H1 (cell line): ENCODE data around the gene THUMPD3.
A peak's percentile ranks its signal among the peaks of the same experiment; 100 is the strongest.

Source experiments
- ATF3 ChIP-seq: IDR thresholded peaks from 2 replicates; pipeline ENCODE4 v1.6.1; 2011; ENCODE audit warnings: low read depth, mild to moderate bottlenecking, low read length; ENCODE audit not compliant: insufficient read depth
- CHD1 ChIP-seq: IDR thresholded peaks from 2 replicates; pipeline ENCODE4 v1.6.1; 2012; ENCODE audit warnings: low read depth, low read length, improper control_type of control experiment
- CHD7 ChIP-seq: fragments of 300-600 bp; sonication (generic); IDR thresholded peaks from 2 replicates; pipeline ENCODE4 v1.7.1; 2012; ENCODE audit warnings: low read length, moderate library complexity, mild to moderate bottlenecking, inconsistent platforms; ENCODE audit not compliant: insufficient replicate concordance
- CREB1 ChIP-seq: IDR thresholded peaks from 2 replicates; pipeline ENCODE4 v1.6.1; 2012; ENCODE audit warnings: inconsistent platforms
- CTCF ChIP-seq, 3 experiments: IDR thresholded peaks; 1 replicate in 2 of 3; 2 replicates in 1 of 3; pipeline versions ENCODE4 v1.5.1 to v1.6.1; 2011; ENCODE audit warnings: low read length in 3 of 3, mild to moderate bottlenecking in 3 of 3, inconsistent platforms in 2 of 3, low read depth in 1 of 3, moderate library complexity in 1 of 3; ENCODE audit not compliant: insufficient read depth in 1 of 3; ENCODE audit errors: control extremely low read depth in 1 of 3
- EP300 ChIP-seq, 2 experiments: IDR thresholded peaks; 1 replicate in 1 of 2; 2 replicates in 1 of 2; pipeline ENCODE4 v1.6.1; 2011 to 2012; ENCODE audit warnings: low read depth in 2 of 2, low read length in 2 of 2, mild to moderate bottlenecking in 2 of 2, borderline replicate concordance in 1 of 2, inconsistent platforms in 1 of 2, moderate library complexity in 1 of 2
- FOSL1 ChIP-seq: IDR thresholded peaks from 2 replicates; pipeline ENCODE4 v1.6.1; 2011; ENCODE audit warnings: mild to moderate bottlenecking, low read depth, low read length, moderate library complexity; ENCODE audit not compliant: insufficient read depth
- GTF2F1 ChIP-seq: IDR thresholded peaks from 2 replicates; pipeline ENCODE4 v1.6.1; 2012; ENCODE audit warnings: low read depth, low read length, improper control_type of control experiment, borderline replicate concordance
- POLR2A ChIP-seq, 2 experiments: IDR thresholded peaks; 1 replicate in 1 of 2; 2 replicates in 1 of 2; pipeline ENCODE4 v1.6.1; 2011; ENCODE audit warnings: low read depth in 2 of 2, low read length in 2 of 2, mild to moderate bottlenecking in 2 of 2; ENCODE audit errors: control extremely low read depth in 1 of 2
- POLR2AphosphoS5 ChIP-seq: IDR thresholded peaks from 2 replicates; pipeline ENCODE4 v1.6.1; 2011; ENCODE audit warnings: low read depth, low read length
- RXRA ChIP-seq: IDR thresholded peaks from 2 replicates; pipeline ENCODE4 v1.6.1; 2011; ENCODE audit warnings: low read depth, mild to moderate bottlenecking, low read length, moderate library complexity; ENCODE audit not compliant: insufficient read depth

- peak in 2 of 3 experiments; percentile 26 to 62; a peak in 2 of 4 replicates for TF ChIP-seq CTCF (IDR thresholded peaks at IDR 0.05; ENCODE audit: control extremely low read depth in 1 of 3, insufficient read depth in 1 of 3, low read depth in 1 of 3, low read length in 3 of 3)
- no peak for TF ChIP-seq GTF2F1
- TF ChIP-seq POLR2A (IDR thresholded peaks at IDR 0.05; ENCODE audit: control extremely low read depth in 1 of 2, low read depth in 2 of 2, low read length in 2 of 2), result no peak
- TF ChIP-seq RXRA, result no peak
- TF ChIP-seq POLR2AphosphoS5, result no peak
- TF ChIP-seq ATF3, result peak; percentile 82
- TF ChIP-seq CREB1, result no peak
- TF ChIP-seq FOSL1, result no peak
- TF ChIP-seq CHD7, result no peak
- TF ChIP-seq EP300 (IDR thresholded peaks at IDR 0.05; ENCODE audit: borderline replicate concordance in 1 of 2, low read depth in 2 of 2, low read length in 2 of 2), result no peak
- no peak for TF ChIP-seq CHD1
These were observed 60.0 kb downstream of the THUMPD3 start for GRCh38 chr3:9422712-9423424.
